Neural cell (in vitro differentiated cells): ENCODE data around the gene SIPA1L2. TPM values are rescaled to one million over a fixed set of nuclear protein-coding genes. Genes with fewer than 3 reads are reported as not detected.

Source experiments
- H2AFZ ChIP-seq: fragments of 200-600, 300-800 bp; sonication (generic), shearing (Covaris generic); 2 replicates; pipeline ENCODE4 v1.6.0; 2014; ENCODE audit warnings: low read depth, mild to moderate bottlenecking, antibody characterized with exemption, low read length, moderate library complexity
- H3F3A ChIP-seq: fragments of 200-600 bp; shearing (Covaris generic); 2 replicates; pipeline ENCODE4 v1.6.1; 2016; ENCODE audit warnings: mild to moderate bottlenecking, moderate library complexity, mixed read lengths, antibody characterized with exemption, low read length; ENCODE audit not compliant: insufficient read depth, poor library complexity, severe bottlenecking
- H3K27ac ChIP-seq: fragments of 200-600, 300-800 bp; sonication (generic), shearing (Covaris generic); 2 replicates; pipeline ENCODE4 v1.5.1; 2014; ENCODE audit warnings: mild to moderate bottlenecking, low read length, moderate library complexity
- H3K27me3 ChIP-seq: fragments of 300-800, 200-600 bp; sonication (generic), shearing (Covaris generic); 2 replicates; pipeline ENCODE4 v1.6.0; 2014; ENCODE audit warnings: mild to moderate bottlenecking, low read depth, low read length, moderate library complexity; ENCODE audit not compliant: insufficient read depth
- H3K36me3 ChIP-seq: fragments of 300-800, 200-600 bp; sonication (generic), shearing (Covaris generic); 2 replicates; pipeline ENCODE4 v1.5.1; 2014; ENCODE audit warnings: mild to moderate bottlenecking, antibody characterized with exemption, low read length, moderate library complexity; ENCODE audit not compliant: insufficient read depth
- H3K4me2 ChIP-seq: fragments of 300-800, 200-600 bp; sonication (generic), shearing (Covaris generic); 2 replicates; pipeline ENCODE4 v1.6.0; 2014; ENCODE audit warnings: mild to moderate bottlenecking, low read length
- H3K4me3 ChIP-seq: fragments of 300-800, 200-600 bp; sonication (generic), shearing (Covaris generic); 2 replicates; pipeline ENCODE4 v1.5.1; 2014; ENCODE audit warnings: mild to moderate bottlenecking, low read length, moderate library complexity
- H3K79me2 ChIP-seq: fragments of 200-600 bp; shearing (Covaris generic); replicated peaks from 2 replicates; pipeline ENCODE4 v1.6.0; 2014; ENCODE audit warnings: mild to moderate bottlenecking, low read length, moderate library complexity; ENCODE audit not compliant: insufficient read depth
- H3K9ac ChIP-seq: fragments of 300-800, 200-600 bp; sonication (generic), shearing (Covaris generic); 2 replicates; pipeline ENCODE4 v1.6.1; 2016; ENCODE audit warnings: mild to moderate bottlenecking, low read length, mixed read lengths
- H3K9me2 ChIP-seq: fragments of 200-600 bp; shearing (Covaris generic); 2 replicates; pipeline ENCODE4 v1.6.1; 2016; ENCODE audit warnings: mild to moderate bottlenecking, low read length, mixed read lengths; ENCODE audit not compliant: insufficient read depth
- H3K9me3 ChIP-seq: fragments of 200-600, 300-800 bp; sonication (generic), shearing (Covaris generic); 2 replicates; pipeline ENCODE4 v1.6.1; 2016; ENCODE audit warnings: mild to moderate bottlenecking, mixed run types, low read length, moderate library complexity, mixed read lengths
- H4K20me1 ChIP-seq: fragments of 200-600 bp; shearing (Covaris generic); 2 replicates; pipeline ENCODE4 v1.6.1; 2016; ENCODE audit warnings: mild to moderate bottlenecking, mixed run types; ENCODE audit not compliant: insufficient read depth
- EP300 ChIP-seq: fragments of 450-650 bp; conservative IDR thresholded peaks from 2 replicates; pipeline ENCODE4 v1.6.1; 2014; ENCODE audit warnings: antibody characterized with exemption, mild to moderate bottlenecking, moderate library complexity; ENCODE audit not compliant: poor library complexity, severe bottlenecking
- EZH2 ChIP-seq: fragments of 200-600, 300-800 bp; shearing (Covaris generic), sonication (generic); IDR thresholded peaks from 2 replicates; pipeline ENCODE4 v1.6.1; 2014; ENCODE audit warnings: antibody characterized with exemption, low read length, borderline replicate concordance, mild to moderate bottlenecking; ENCODE audit not compliant: insufficient read depth, poor library complexity, severe bottlenecking
- MXI1 ChIP-seq: fragments of 450-650 bp; conservative IDR thresholded peaks from 2 replicates; pipeline ENCODE4 v1.6.1; 2014; ENCODE audit warnings: antibody characterized with exemption, mild to moderate bottlenecking; ENCODE audit not compliant: poor library complexity, severe bottlenecking
- POLR2AphosphoS5 ChIP-seq: IDR thresholded peaks from 2 replicates; pipeline ENCODE4 v1.6.1; 2012
- RAD21 ChIP-seq: fragments of 450-650 bp; conservative IDR thresholded peaks from 2 replicates; pipeline ENCODE4 v1.6.1; 2014; ENCODE audit warnings: antibody characterized with exemption, mild to moderate bottlenecking, moderate library complexity
- REST ChIP-seq: IDR thresholded peaks from 2 replicates; pipeline ENCODE4 v1.6.1; 2012; ENCODE audit warnings: borderline replicate concordance
- SMC3 ChIP-seq: fragments of 450-650 bp; conservative IDR thresholded peaks from 2 replicates; pipeline ENCODE4 v1.6.1; 2014; ENCODE audit warnings: antibody characterized with exemption, mild to moderate bottlenecking, moderate library complexity; ENCODE audit not compliant: poor library complexity
- TAF1 ChIP-seq: IDR thresholded peaks from 2 replicates; pipeline ENCODE4 v1.6.1; 2012; ENCODE audit warnings: low read depth
- polyA plus RNA-seq: library from polyadenylated mRNA; depleted of rRNA; stranded (reverse); fragments of >200 nt; gene quantifications from 2 replicates; pipeline ENCODE4 v1.2.3, GENCODE V29; 2014
- TF ChIP-seq, protein P1 (sequence below): fragments of 450-650 bp; IDR thresholded peaks from 2 replicates; pipeline ENCODE4 v1.5.1; 2014; ENCODE audit warnings: antibody characterized with exemption, mild to moderate bottlenecking, moderate library complexity; ENCODE audit not compliant: poor library complexity, severe bottlenecking

SIPA1L2 gene
- polyA plus RNA-seq, 1 donor from 2014 or later: 5.6 TPM

DNA sequence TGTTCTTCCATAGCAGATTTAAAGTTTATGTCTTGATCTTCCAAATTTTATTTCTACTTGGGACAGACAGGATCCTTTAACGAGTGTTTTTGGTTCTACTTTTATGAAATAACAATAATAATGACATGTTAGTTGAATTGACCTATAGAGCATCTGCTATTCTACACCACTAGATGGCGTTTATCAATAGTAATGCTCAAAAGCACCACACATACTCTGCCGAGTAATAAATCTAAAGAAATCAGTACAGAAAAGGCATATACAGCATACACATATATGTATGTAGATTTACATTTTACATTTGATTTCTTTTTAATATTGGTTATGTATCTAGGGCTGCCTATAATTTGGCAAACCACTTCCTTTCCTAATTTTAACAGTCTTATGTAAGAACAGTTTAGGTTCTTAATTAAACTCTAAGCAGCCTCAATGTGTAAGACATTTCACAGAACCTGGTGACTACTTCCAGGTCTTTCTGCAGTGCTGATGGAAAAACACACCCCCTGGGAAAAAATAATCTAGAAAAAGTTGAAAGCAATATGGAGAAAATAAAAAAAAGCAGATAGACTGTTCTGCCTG lies 5.9 kb upstream of the SIPA1L2 start:
- no peak overlapping the region for H3K4me2 ChIP-seq
- H3K9me3 ChIP-seq: no peaks in the 10 kb centered on the region
- TF ChIP-seq MXI1 (no peak), EP300 (no peak), POLR2AphosphoS5 (no peak), EZH2 (no peak), TAF1 (no peak), SMC3 (peak; percentile 92), RAD21 (peak; percentile 86), REST (no peak)
- TF ChIP-seq, protein P1, sequence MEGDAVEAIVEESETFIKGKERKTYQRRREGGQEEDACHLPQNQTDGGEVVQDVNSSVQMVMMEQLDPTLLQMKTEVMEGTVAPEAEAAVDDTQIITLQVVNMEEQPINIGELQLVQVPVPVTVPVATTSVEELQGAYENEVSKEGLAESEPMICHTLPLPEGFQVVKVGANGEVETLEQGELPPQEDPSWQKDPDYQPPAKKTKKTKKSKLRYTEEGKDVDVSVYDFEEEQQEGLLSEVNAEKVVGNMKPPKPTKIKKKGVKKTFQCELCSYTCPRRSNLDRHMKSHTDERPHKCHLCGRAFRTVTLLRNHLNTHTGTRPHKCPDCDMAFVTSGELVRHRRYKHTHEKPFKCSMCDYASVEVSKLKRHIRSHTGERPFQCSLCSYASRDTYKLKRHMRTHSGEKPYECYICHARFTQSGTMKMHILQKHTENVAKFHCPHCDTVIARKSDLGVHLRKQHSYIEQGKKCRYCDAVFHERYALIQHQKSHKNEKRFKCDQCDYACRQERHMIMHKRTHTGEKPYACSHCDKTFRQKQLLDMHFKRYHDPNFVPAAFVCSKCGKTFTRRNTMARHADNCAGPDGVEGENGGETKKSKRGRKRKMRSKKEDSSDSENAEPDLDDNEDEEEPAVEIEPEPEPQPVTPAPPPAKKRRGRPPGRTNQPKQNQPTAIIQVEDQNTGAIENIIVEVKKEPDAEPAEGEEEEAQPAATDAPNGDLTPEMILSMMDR: peak; percentile 87
- H2AFZ ChIP-seq: no peak overlapping the region
- H3F3A ChIP-seq: no peaks in the 10 kb centered on the region
- no peaks in the 10 kb centered on the region for H4K20me1 ChIP-seq
- H3K36me3 ChIP-seq: no peaks in the 10 kb centered on the region
- no peak overlapping the region for H3K4me3 ChIP-seq
- H3K27me3 ChIP-seq: no peaks in the 10 kb centered on the region
- no peak overlapping the region for H3K27ac ChIP-seq
- H3K79me2 ChIP-seq: no peaks in the 10 kb centered on the region
- H3K9ac ChIP-seq: no peak overlapping the region
- no peaks in the 10 kb centered on the region for H3K9me2 ChIP-seq

GRCh38 chr1:232635279-232635678 lies 5.3 kb upstream of the SIPA1L2 start:
- Histone ChIP-seq H3K9me3 (no peaks in the 10 kb centered on the region), H3K9ac (no peak overlapping the region), H2AFZ (no peak overlapping the region), H3F3A (no peaks in the 10 kb centered on the region), H3K4me3 (no peak overlapping the region), H4K20me1 (no peaks in the 10 kb centered on the region), H3K9me2 (no peaks in the 10 kb centered on the region), H3K27ac (no peak overlapping the region), H3K27me3 (no peaks in the 10 kb centered on the region), H3K4me2 (no peak overlapping the region), H3K36me3 (no peaks in the 10 kb centered on the region), H3K79me2 (no peaks in the 10 kb centered on the region)
- TF ChIP-seq MXI1: no peak
- no peak for TF ChIP-seq EP300
- no peak for TF ChIP-seq EZH2
- TF ChIP-seq POLR2AphosphoS5: no peak
- TF ChIP-seq RAD21: no peak
- TF ChIP-seq, protein P1: no peak
- no peak for TF ChIP-seq REST
- TF ChIP-seq TAF1: no peak
- no peak for TF ChIP-seq SMC3
